Left lung (tissue), 10 donors: ENCODE results near the gene FREM1. TPM values are rescaled to one million over a fixed set of nuclear protein-coding genes. Genes with fewer than 3 reads are reported as not detected.

Source experiments
- ATAC-seq: fragments of 200-7000 bp; cut with Tn5 transposase; one replicate; pipeline ENCODE4 v1.9.1; 2020; ENCODE audit warnings: moderate library complexity
- DNase-seq, 4 donors: peaks; one replicate each; pipeline ENCODE4 v3.0.0-alpha.2; 2013 to 2020
- H3K27ac ChIP-seq, 2 donors: fragments of 200-600 bp; sonication (generic) in 1 of 2; one replicate each; pipeline versions ENCODE4 v1.5.0 to v1.8.0; 2020 to 2021
- H3K27me3 ChIP-seq, 2 donors: fragments of 200-600 bp; sonication (generic) in 1 of 2; one replicate each; pipeline versions ENCODE4 v1.5.0 to v1.8.0; 2020 to 2021
- H3K36me3 ChIP-seq, 2 donors: fragments of 200-600 bp; sonication (generic) in 1 of 2; one replicate each; pipeline versions ENCODE4 v1.5.0 to v1.8.0; 2020 to 2021
- H3K4me1 ChIP-seq, 2 donors: fragments of 200-600 bp; one replicate each; pipeline ENCODE4 v1.8.0; 2021
- H3K4me3 ChIP-seq, 2 donors: fragments of 200-600 bp; sonication (generic) in 1 of 2; one replicate each; pipeline versions ENCODE4 v1.5.0 to v1.8.0; 2020 to 2021; ENCODE audit warnings: mild to moderate bottlenecking in 1 of 2
- H3K9me3 ChIP-seq, 2 donors: fragments of 200-600 bp; sonication (generic) in 1 of 2; one replicate each; pipeline versions ENCODE4 v1.5.0 to v1.8.0; 2020 to 2021
- intact Hi-C, 2 donors: fragments of 100-400 bp; cut with DNase I; formaldehyde crosslinking; loops; one replicate each; pipeline versions ENCODE4 v1.11.2 to v1.14.2; 2022
- polyA plus RNA-seq, 6 donors: library from polyadenylated mRNA; unstranded; fragments of 120-200 nt; gene quantifications; one replicate each; pipeline ENCODE4 v1.2.1, GENCODE V29; 2013; ENCODE audit not compliant: insufficient read length in 6 of 6
- total RNA-seq, 2 donors: library from RNA; stranded (reverse); fragmentation: NEBNext Ultra II Directional; extraction: Animal tissue kit (Norgen Biotek cat#: 25700); gene quantifications; one replicate each; pipeline ENCODE4 v1.2.1, GENCODE V29; 2021
- TF ChIP-seq, protein P1 (sequence below), 2 donors: fragments of 200-600 bp; sonication (generic) in 1 of 2; IDR thresholded peaks; one replicate each; pipeline versions ENCODE4 v1.5.0 to v1.8.0; 2021; ENCODE audit warnings: antibody characterized with exemption in 2 of 2
- donor health status: DM: no; HTN: yes; CAD: no.
- donor health status: DM: no; HTN: no; CAD: no.

The FREM1 gene
- total and polyA plus RNA-seq, 8 donors: 2.4 to 104 (median 66.4) TPM

DNA sequence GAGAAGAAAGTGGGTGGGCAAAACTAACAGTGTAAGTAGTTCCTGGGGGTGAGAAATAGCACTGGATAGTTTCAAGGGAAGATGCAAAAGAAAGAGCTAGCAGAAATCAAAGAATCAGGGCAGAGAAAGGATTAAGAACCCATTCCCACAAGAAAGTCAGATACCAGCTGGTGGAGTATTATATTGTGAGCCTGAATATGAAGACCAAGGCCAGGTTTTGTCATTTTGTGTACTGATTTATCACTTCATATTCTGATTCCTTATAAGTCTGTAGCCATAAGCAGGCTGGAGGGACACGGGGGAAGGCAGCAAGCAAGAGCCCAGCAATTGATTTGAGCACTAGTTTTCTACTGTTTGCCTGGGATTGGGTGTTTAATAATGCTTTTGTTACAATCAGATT is 80.2 kb downstream of the FREM1 start:
- H3K36me3 ChIP-seq: no peaks in the 10 kb centered on the region
- no peak overlapping the region for H3K4me3 ChIP-seq
- H3K9me3 ChIP-seq: no peaks in the 10 kb centered on the region
- DNase-seq (no peak), ATAC-seq (no peak)
- no peak overlapping the region for H3K27ac ChIP-seq
- intact Hi-C loops: no loop called here
- H3K27me3 ChIP-seq: no peaks in the 10 kb centered on the region
- TF ChIP-seq, protein P1, sequence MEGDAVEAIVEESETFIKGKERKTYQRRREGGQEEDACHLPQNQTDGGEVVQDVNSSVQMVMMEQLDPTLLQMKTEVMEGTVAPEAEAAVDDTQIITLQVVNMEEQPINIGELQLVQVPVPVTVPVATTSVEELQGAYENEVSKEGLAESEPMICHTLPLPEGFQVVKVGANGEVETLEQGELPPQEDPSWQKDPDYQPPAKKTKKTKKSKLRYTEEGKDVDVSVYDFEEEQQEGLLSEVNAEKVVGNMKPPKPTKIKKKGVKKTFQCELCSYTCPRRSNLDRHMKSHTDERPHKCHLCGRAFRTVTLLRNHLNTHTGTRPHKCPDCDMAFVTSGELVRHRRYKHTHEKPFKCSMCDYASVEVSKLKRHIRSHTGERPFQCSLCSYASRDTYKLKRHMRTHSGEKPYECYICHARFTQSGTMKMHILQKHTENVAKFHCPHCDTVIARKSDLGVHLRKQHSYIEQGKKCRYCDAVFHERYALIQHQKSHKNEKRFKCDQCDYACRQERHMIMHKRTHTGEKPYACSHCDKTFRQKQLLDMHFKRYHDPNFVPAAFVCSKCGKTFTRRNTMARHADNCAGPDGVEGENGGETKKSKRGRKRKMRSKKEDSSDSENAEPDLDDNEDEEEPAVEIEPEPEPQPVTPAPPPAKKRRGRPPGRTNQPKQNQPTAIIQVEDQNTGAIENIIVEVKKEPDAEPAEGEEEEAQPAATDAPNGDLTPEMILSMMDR (IDR thresholded peaks at IDR 0.05): no peak
- no peaks in the 10 kb centered on the region for H3K4me1 ChIP-seq

DNA sequence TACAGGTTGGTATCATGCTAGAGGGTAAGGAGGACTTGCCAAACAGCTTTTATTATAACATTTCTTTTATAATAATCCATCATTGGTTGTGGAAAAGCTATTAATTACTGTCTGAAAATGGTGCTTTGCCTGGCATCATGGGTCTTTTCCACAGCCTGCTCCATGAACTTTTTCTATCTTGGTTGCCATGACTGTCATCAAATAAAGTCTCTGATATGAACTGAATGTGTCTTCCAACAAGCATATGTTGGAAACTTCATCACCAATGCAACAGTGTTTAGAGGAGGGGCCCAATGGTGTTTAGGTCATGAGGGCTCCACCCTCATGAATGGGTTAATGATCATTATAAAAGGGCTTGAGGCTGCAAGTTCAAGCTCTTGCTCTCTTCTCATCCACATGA is 81.0 kb downstream of the FREM1 start:
- no peaks in the 10 kb centered on the region for H3K36me3 ChIP-seq
- H3K27ac ChIP-seq: no peak overlapping the region
- intact Hi-C loops: no loop called here
- no peak overlapping the region for H3K4me3 ChIP-seq
- H3K9me3 ChIP-seq: no peaks in the 10 kb centered on the region
- H3K27me3 ChIP-seq: no peaks in the 10 kb centered on the region
- TF ChIP-seq, protein P1 (IDR thresholded peaks at IDR 0.05): no peak
- no peak for ATAC-seq
- no peaks in the 10 kb centered on the region for H3K4me1 ChIP-seq
- no peak for DNase-seq

DNA sequence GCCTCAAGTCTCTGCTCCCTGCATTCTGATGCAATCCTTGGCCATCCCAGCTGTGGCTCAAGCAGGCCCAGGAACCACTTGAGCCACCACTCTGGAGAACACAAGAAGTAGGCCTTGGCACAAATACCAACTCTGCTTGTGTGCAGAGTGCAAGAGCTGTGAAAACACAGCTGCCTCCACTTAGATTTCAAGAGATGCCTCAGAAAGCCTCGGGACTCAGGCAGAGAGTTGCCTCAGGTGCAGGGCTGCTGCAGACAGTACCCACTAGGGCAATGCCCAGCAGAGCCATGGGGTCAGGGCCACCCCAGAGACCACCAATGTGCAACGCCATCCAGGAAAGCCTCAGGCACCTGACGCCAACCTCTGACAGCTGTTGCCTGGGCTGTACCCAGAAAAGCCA is 82.4 kb downstream of the FREM1 start:
- Histone ChIP-seq H3K4me1 (no peaks in the 10 kb centered on the region), H3K36me3 (no peaks in the 10 kb centered on the region), H3K27ac (no peak overlapping the region), H3K27me3 (no peaks in the 10 kb centered on the region), H3K4me3 (no peak overlapping the region), H3K9me3 (no peaks in the 10 kb centered on the region)
- DNase-seq (peak in 2 of 4 donors; percentile 43 to 67), ATAC-seq (peak; percentile 97)
- TF ChIP-seq, protein P1 (IDR thresholded peaks at IDR 0.05): no peak
- intact Hi-C loops: no loop called here

DNA sequence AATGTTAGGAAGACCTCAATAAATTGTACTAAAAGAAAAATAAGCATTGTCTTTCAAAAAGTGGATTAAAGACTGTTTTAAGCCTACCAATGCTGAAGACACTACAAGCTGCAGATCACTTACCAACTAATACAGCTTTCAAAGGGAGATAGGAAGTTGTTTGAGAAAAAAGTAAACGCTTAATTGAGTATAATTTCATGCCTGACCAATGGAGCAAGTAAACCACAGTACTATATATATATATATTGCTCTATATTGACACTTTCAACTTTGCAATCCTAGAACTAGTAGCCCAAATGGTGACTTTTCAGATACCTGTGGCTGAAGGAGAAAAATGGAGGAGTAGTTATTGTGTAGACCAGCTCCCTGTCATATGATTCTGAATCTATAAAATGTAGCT is 85.7 kb downstream of the FREM1 start:
- H3K9me3 ChIP-seq: no peaks in the 10 kb centered on the region
- no peaks in the 10 kb centered on the region for H3K4me1 ChIP-seq
- no peak overlapping the region for H3K4me3 ChIP-seq
- no peaks in the 10 kb centered on the region for H3K27me3 ChIP-seq
- intact Hi-C loops: no loop called here
- DNase-seq (no peak), ATAC-seq (no peak)
- TF ChIP-seq, protein P1 (IDR thresholded peaks at IDR 0.05): no peak
- no peaks in the 10 kb centered on the region for H3K36me3 ChIP-seq
- no peak overlapping the region for H3K27ac ChIP-seq

DNA sequence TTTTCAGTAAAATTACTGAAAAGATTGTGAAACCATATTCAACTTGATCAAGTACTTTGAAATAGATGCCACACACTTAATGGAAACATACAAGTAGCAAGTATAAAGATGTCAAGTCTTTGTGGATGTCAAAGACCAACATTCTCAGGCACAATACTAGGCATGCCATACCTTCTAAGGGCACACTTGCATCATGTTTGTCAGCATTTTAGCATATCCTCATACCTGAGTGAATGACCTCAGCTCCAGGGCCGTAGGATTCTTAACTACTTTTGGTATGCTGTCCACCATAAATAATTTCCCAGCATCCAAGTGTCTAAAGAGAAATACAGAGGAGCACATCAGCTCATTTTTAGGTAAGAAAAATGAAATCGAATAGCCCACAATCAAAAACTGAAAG is 86.4 kb downstream of the FREM1 start:
- TF ChIP-seq, protein P1 (IDR thresholded peaks at IDR 0.05): no peak
- Histone ChIP-seq H3K27ac (no peak overlapping the region), H3K36me3 (no peaks in the 10 kb centered on the region), H3K4me1 (no peaks in the 10 kb centered on the region), H3K9me3 (no peaks in the 10 kb centered on the region), H3K27me3 (no peaks in the 10 kb centered on the region), H3K4me3 (no peak overlapping the region)
- no peak for DNase-seq
- no peak for ATAC-seq
- intact Hi-C loops: no loop called here
